HG03469 (cell line): Measurements from ENCODE around the gene GALR1.

Experiments
- ATAC-seq: cut with Tn5 transposase; IDR thresholded peaks from one replicate; pipeline ENCODE4 v1.9.1; 2021; ENCODE audit warnings: mild to moderate bottlenecking, moderate library complexity, moderate number of reproducible peaks; ENCODE audit not compliant: unreplicated experiment

Gene GALR1

DNA sequence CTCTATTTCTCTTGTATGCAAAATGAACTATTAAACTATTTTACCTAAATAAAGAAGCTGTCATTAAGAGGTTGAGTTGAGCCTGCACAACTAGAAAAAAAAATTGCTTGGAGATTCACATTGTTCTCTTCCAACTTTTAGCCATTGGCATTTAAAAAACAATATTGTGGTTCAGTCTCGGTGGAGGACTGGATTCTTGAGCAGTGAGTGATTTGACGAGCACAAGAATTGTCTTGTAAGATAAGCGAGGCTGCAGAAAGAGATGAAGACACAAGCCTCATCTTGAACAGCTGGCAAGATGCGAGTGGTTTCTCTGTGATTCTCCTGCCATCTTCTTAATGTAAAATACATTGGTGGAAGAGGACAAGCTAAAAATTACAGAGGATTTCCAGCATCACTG lies 67.0 kb downstream of the GALR1 start:
- no peak for ATAC-seq

DNA sequence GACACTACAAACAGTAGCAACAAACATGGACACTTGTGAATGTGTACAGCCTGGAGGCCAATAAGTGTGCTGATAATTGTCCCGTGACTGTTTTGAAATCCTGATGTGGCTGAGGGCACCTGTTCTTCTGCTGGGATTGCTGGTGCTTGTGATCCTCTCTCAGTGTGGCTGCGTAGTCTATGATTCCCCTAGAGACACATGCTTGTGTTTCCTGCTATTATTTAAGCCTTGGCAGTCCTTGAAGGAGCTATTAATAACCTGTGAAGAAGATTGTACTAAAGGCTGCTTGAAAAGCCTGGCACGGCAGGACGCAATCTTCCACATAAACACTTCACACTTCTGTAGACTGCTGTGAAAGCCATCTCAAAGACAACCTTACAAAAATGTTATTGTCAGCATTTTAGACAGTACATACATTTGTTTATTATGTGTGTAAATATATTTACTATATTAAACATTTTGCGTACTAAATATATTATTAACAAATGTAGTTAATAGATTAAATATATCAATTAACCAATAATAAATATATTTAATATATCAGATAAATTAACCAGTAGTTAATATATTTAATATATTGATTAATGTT lies 71.4 kb downstream of the GALR1 start:
- ATAC-seq: no peak

DNA sequence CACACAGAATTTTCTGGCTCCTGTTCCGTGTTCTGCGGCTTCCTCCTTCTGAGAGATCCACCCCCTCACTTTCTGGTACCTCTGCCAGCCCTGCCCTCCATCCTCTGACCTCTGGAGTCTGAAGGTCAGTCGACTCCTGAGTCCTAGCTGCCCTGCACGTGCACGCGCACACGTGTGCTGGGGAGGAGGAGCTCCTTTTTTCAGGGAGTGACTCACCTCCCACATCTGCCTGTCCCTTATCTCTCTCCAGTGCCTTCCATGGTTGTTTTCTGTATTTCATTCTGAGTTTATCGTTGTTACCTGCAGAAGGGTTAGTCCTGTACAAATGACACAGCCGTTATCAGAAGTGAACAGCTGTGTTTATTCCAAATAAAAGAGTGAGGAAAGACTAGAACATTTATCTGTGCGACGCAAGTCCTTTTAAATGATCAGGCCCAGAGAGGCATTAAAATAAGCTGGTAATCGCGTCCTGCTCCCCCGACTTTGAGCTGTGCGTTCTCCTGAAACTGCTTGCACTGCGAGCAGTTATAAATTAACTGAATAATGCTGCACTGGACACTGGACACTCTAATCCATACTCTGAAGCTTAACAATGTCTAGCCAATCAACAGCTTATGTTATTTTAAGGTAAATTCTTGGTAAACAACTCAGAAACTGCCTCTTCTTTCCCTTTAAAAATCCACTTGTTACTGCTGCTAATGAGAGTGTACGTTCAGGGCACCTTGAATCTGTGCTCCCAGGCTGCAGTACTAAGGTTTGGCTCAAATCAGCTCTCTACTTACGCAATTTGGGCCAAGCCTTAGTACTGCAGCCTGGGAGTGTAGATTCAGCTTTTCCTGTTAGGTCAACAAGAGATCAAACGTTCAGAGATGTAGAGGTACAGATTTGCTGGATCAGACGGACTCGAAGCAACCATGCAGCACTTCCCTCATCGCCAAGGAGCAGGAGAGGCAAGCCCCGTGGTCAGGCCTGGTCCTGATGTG lies 72.5 kb downstream of the GALR1 start:
- ATAC-seq: no peak

GRCh38 chr18:77323640-77324299 lies 74.1 kb downstream of the GALR1 start:
- ATAC-seq: no peak
